ENCODE results near the gene EVC2.
"Not testable (repeated sequence)": the region's sequence is repeated elsewhere in the genome, so short reads cannot be mapped to it uniquely, and the experiment has no call there.

The EVC2 gene

DNA sequence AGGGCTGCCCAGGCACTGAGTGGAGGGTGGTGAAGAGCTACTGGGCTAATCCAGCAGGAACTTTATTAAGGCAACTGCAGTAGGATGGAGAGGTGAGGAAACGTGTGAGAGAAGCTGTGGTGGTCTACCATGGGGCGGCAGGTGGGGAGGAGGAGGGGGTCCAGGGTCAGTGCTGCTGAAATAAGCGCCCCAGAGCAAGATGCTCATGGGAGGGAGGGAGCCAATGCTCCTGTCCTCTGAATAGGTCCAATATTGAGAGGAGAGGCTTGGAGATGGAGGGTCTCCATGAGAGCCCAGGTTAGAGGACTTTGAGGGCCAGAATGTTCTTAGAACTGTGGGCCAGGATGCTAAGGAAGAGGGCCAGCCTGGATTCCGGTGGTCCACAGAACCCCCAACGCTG is 37.9 kb upstream of the EVC2 start:
- no peak for DNase-seq

DNA sequence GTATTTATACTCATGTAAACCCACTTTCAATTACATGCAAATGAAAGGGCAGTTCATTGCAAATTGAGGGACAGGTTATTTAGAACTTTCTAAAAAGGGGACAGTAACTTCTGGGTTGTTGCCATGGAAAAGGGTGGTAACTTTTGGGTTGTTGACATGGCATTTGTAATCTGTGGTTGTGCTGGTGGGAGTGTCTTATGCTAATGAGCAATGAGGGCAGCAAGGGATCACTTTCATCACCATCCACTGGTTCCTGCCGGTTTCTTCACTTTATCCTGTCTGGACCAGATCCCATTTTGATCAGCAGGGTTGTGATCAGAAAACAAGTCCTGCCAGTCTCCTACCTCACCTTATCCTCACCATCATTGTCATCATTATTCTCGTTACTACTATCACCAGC is 34.6 kb upstream of the EVC2 start:
- no peak for DNase-seq

DNA sequence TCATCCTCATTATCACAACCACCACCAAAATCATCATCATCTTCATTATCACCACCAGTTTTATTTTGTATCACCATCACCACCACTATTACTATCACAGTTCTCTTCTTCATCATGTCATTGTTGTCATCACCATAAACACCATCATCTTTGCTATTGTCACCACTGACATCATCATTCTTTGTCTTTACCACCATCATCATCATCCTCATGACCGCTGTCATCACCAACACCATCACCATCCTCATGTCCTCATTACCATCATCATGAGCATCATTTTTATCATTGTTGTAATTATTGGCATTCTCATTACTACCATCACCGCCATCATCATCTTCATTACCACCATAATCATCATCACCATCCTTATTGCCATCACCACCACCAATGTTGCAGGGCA is 34.0 kb upstream of the EVC2 start:
- DNase-seq: no peak

DNA sequence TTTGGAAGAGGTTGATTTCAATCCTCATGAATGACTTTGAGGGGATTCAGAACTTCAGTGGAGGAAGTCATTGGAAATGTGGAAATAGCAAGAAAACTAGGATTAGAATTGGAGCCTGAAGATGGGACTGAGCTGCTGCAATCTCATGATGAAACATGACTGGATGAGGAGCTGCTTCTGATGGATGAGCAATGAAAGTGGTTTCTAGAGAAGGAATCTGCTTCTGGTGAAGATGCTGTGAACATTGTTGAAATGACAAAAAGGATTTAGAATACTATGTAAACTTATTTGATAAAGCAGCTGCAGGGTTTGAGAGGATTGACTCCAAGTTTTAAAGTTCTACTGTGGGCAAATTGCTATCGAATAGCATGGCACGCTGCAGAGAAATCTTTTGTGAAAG is 29.7 kb upstream of the EVC2 start:
- no peak for DNase-seq

DNA sequence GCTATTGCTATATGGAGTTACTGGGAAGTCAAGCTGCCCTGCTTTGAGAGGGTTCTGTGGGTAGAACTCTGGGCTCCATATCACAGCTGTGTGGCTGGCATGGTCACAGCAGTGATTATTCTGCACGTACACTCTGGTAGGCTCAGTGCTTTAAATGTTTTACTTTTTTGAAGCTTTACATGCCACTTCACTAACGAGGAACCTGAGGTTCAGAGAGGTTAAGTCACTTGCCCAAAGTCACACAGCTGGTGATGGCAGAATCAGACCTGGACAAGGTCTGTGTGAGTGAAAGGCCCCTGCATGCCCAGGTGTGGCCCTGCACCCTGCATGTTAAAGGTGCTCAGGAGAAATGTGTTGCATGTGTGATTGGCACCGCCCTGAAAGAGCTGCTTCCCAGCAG is 27.1 kb upstream of the EVC2 start:
- no peak for DNase-seq

DNA sequence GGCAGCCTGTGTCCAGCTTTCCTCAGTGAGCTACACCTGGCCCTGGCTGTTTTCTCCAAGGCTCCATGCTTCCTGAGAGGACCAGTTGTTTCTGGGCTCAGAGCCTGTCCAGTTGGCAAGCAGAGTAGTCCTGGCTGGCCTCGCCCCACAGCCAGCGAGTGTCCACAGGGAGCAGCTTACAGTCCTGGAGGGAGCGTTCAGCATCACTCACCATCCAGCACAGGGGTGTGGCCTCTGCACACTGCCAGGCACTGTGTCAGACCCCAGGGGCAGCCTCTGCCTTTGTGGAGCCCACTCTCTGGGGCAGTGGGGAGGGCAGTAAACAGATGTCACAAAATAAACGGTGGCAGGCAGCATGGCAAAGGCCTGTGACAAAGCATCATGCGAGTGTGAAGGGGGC is 26.5 kb upstream of the EVC2 start:
- DNase-seq: no peak

DNA sequence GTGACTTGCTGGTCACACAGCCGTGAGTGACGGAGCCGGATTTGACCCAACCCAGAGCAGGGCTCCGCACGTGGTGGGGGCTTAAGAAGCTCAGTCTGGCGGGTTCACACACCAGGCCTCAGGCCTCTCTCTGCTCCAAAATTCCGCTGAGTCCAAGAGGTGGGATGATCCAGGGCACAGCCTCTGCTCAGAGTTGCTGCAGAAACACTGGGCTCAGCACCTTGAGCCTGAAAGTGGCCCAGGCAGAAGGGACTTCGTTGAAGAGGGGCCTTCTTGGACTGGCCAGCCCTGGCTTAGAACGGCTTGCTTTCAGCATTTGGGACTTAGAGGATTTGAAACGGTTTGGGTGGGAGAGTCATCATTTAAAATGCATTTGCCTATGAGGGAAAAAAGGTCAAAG is 23.8 kb upstream of the EVC2 start:
- no peak for DNase-seq

DNA sequence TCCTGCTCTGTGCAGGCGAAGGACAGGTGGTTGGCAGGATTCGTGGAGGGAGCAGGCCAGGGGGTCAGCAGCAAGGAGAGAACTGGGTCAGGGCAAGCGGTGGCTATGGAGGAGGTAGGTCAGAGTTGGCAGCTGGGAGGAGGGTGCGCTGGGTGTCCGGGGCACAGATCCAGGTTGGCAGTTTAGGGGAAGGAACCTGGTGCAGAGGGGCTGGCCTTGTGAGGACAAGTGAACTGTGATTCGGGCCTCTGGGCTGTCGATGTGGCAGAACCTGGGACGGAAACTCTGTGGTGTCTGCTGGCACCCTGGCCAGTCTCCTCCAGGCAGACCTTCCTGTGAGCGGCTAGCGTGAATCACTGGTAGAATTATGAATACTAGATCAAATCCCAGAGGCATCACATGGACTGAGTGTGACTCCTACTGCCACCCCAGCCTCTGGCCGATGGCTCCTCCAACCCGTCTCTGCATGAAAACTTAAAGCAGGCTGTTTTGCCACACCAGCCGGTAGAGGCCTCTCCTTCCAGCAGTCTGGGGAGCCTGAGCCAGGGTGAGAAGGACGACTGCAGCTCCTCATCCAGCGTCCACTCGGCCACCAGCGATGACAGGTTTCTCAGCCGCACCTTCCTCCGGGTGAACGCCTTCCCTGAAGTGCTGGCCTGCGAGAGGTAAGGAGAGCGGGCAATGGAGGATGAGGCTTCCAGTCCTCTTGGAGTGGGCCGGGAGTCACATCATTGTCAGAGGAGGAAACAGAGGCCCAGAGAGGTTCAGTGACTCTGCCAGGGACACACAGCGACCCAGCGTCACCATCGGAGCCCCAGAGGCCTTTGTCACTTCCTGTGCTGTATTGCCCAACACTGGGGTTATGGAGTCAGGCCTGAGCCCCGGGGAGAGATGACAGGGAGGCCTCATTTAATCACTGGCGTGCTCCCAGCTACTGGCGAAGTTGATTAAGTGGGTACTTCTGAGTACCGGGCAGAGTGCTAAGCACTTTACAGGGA is 22.9 kb upstream of the EVC2 start:
- no peak for DNase-seq

DNA sequence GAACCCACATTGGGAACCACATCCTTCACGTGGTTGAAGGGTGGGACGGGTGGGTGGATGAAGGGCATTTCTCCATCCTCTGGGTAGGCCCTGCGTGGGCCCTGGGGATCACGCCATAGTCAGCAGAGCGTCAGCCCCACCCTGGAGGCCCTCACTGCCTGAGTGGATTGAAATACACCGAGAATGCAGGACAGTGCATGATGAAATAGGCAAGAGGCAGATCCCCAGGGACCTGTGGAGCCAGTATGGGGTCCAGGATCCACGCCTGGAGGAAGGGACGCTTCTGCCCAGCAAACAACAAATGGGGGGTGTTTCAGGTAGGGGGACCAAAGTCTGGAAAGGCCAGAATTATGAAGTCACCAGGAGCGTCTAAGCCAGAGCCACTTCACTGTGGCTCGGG is 22.1 kb upstream of the EVC2 start:
- DNase-seq: no peak

DNA sequence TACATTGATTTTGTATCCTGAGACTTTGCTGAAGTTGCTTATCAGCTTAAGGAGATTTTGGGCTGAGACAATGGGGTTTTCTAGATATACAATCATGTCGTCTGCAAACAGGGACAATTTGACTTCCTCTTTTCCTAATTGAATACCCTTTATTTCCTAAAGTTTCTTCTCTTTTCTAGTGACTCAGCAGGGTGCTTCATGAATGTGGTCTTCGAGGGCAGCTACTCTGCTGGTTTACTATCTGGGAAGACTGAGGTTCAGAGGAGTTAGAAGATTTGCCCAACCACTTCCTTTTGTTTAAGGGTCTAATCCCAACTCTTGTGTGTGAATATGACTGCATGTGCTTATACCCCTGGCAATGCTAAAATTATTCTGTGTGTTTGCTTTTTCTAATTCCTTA is 20.1 kb upstream of the EVC2 start:
- not testable (repeated sequence) for DNase-seq

DNA sequence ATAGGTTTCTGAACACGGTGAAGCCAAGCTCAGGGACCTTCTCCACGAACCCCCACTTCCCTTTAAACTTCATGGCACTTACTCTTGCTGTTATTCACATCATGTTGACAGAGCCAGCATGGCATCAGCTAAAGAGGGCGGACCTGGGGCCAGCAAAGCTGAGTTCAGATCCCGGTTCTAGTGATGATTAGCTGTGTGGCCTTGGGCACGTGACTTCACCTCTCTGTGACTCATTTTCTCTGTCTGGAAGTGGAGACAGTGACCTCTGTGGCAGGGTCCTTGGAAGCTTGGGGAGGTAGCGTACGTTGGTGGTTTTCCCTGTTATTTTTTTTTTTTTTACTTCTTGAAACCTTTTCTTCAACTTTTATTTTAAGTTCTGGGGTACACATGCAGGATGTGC is 16.0 kb upstream of the EVC2 start:
- no peak for DNase-seq

DNA sequence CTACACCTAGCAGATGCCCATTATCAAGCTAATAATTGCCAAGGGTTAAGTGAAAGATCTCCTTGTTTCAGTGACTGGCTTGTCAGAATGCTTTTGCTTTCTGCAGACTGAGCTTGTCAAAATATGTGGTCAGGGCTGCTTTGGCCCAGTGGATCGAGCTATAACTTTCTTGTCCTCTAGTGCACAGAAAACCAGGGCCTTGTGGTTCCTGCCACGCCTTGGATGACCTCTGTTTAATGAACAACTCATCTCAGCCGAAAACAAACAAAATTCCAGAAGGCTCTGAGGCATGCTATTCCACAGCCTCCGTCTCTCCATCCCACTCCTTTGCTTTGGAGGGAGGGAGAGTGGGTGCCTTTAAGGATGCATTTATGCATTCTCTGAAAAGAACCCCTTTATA is 14.0 kb upstream of the EVC2 start:
- no peak for DNase-seq

DNA sequence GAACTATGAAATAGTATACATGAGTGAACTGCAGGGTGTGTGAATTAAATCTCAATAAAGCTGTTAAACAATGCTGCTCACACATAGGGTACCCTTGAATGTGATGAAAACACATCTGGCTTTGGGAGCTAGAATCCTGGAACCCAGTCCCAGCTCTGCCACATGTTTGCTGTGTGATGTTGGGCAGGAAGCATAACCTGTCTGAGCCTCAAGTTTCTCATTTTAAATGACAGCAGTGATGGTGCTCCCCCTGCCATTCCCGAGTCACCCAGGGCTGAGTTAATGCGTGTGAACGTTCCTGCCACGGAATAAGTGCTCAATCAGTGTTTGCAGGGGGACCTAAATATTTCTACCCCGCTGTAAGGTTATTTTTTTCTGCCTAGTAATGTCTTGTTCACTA is 13.6 kb upstream of the EVC2 start:
- no peak for DNase-seq

DNA sequence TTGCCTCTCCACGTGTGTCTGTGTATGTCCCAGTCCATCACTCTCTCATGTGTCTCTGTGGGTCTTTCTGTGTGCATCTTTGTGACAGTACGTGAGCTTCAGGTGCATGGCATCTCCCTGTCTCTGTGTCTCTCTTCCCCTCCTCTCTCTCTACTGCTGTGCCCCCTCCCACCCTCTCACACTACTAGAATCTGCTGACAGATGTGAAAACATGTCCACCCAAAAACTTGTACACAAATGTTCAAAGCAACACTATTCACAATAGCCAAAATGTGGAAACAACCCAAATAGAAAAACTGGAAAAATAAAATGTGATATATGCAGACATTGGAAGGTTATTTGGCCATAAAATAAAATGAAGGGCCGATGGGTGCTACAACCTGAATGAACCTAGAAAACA is 12.6 kb upstream of the EVC2 start:
- DNase-seq: no peak

DNA sequence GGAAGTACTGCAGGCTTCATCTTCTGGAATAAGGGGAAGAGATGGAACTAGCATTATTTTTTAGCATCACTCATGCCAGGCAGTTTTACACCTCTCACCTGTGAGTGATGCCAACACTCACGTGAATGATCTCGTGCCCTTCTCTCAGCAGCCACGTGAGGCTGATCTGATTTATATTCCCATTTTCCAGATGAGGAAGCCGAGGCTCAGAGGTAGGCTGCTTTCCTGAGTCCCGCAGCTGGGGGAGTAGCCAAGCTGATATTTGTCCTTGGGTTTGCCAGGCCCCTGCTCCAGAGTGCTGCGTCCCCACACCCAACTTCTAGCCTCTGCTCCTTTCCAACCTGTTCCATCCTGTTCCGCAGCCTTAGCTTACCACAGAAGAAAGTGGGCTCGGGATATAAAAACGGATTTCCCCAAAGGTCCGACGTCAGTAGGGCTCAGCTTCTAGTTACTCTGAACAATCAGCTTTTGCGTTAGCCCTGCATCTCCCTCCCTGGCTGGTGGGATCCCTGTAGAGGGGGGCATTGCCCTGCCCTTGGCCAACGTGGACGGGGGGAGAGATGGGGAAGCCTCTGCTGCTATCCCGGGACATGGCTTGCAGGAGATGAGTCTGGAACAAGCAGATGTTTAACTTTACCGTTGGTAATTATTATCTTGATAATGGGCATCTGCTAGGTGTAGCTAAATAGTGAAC is 11.9 kb upstream of the EVC2 start:
- DNase-seq: no peak

DNA sequence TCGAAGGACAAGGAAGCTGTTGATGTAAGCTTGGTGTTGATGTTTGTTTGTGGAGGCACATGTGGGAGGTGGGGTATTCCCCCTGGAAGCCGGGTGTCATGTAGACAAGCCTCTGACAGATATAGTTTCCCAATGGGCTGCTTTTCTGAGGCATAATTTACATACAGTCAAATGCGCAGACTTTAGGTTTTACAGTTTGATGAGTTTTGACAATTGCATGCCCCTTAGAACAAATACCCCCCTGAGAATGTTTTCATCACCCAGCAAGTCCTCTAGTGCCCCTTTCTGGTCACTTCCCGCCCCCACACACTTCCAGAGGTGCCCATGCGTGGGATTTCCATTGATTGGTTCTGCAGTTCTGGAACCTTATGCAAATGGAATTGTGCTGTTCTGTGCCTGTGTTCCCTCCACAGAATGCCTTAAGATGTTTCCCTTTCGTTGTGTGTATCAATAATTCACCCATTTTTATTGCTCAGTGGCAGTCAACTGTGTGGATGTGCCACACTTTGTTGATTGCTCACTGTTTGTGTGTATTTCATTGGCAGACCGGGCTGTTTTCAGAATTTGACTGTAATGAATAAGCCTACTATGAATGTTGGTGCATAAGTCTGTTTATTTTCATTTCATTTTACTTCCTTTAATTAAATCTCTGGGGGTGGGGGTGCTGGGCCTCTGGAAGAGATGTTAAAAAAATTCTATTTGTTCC is 11.1 kb upstream of the EVC2 start:
- no peak for DNase-seq

DNA sequence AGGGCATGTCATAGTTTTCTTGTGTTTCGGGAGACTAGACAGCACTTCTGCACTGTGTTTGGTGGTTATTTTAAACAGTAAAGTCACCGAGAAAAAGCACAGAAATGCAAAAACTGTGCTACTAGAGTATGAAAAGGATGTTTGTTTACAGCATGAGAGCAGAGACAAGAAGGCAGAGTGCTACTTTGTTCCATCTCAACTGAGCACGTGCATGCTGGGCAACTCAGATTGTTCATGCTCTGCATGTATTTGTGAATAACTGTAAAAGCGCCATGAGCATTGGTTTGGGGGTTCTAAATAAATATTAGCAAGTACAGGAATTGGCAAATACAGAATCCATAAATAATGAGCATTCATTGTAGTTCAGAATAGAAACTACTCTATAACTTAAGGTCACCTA is 10.1 kb upstream of the EVC2 start:
- no peak for DNase-seq

DNA sequence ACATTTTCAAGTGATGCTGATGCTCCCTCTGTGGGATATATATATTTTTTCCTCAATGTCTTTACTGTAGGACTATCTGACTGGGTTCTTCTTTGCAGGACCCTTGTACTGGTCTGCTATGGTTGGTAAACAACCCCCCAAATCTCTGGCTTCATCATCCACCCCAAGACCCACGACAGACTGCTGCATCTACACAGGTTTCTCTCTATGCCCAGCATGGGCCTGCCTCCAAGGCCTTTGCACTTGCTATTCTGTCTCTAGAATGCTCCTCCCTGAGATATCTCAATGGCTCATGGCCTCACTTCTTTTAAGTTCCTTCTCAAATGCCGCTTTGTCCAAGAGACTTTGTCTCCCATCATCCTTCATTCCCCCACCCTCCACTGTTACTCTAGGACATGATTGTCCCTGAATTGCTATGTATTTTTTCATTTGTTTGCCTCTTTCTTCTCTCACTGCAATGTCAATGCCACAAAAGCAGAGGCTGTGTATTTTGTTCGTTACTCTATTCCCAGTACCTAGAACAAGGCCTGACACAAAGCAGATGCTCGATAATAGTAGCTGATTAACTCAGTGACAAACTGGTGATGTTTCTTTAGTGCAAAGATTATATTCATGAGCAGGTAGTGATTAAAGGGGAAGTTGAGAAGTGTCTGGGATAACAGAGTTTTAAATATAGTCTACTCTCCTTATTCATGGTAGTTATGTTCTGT is 9.2 kb upstream of the EVC2 start:
- DNase-seq: no peak

DNA sequence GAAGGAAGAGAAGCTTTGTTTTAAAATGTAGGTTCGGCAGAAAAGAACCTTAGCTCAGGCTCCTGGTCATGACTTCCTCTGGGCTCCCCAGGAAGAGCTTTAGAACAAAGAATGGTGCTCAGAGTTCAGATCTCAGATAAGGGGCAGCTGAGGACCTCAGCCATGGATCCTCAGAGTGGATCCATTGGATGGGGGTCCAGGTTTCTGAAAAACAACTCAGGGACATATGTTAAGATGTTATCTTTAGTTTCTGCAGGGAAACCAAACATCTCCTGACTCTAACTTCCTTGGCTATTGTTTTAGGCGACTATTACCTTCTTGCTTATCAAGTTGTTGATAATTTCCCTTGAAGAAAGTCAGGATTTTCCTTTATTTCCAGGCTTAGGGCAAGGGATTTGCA is 8.0 kb upstream of the EVC2 start:
- no peak for DNase-seq

DNA sequence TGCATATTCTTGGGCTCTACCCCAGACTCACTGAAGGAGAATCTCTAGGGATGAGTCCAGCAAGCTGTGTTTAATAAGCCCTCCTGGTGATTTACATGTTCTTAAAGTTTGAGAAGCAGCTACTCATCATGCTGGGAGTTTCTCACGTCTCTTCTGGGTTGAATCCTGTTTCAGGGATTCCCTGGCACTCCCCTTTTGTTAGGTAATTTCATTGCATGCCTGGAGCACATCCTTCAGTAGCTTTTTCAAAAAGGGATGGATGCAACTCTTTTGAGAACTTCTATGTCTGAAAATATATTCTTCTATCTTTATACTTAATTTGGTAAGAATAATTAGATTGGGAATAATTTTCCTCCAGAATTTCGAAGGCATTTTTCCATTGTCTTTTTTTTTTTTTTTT is 7.0 kb upstream of the EVC2 start:
- no peak for DNase-seq

DNA sequence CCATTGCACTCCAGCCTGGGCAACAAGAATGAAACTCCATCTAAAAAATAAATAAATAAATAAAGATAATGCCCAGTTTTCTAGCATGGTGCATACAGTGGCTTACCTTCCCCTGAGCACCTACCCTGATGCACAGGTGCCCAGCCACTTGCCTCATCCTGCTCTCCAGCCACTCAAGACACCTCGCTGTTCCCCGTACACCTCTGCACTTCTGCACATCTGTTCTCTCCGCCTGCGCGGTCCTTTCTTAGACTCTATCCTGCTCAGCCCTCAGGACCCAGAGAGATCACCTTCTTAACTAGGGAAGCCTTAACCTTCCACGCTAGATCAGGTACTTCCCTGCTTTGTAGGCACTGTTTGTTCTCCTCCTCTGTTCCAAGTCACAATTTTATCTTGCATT is 5.5 kb upstream of the EVC2 start:
- no peak for DNase-seq

DNA sequence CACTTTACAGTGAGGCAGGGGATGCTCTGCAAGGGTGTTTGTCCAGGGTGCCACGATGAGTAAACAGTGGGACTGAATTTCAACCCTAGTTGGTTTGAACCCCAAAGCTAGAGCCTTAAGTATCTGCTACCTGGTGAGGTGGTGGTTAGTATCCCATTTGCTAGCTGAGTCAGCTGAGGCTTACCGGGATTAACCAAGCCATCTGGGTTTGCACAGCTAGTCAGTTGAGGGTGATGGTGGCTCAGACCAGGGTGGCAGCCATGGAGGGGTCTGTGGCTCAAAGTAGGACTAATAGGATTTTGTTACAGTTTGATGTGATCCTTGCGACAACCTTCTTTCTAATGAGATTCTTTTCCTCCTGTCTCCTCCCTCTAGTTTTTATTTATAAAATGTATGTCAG is 4.6 kb upstream of the EVC2 start:
- no peak for DNase-seq

DNA sequence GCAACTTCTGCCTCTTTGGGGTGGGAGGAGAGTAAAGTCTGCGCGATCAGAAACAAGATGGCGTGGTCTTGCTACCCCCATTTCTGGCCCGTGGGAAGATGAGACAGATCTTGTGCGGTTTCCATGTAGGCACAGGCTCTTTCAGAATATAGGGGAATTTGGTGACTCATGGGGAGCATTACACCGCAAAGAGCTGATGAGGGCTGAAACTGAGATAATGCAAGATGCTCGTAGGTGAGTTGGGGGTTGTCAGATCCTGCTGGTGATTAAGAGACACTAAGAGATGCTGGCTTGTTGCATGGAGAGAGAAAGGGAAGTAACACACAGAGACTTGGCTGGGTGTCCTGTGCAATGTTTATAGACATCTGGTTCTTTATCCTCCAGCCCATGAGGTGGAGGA is 4.2 kb upstream of the EVC2 start:
- no peak for DNase-seq

Data from NCI-H524 treated with DMSO at 0.1 percent for 48 hours (cell line).